Fibroblast of the aortic adventitia (primary cell): ENCODE results near the gene RIN1. TPM values are rescaled to one million over a fixed set of nuclear protein-coding genes. Genes with fewer than 3 reads are reported as not detected.
A peak's percentile ranks its signal among the peaks of the same experiment; 100 is the strongest.

ENCODE experiments used
- DNase-seq: peaks from one replicate; pipeline ENCODE4 v3.0.0-alpha.2; 2010; ENCODE audit warnings: low read depth
- H3K4me3 ChIP-seq: 2 replicates; pipeline ENCODE4 v1.5.1; 2011; ENCODE audit warnings: low read depth, mild to moderate bottlenecking, control low read depth, low read length, moderate library complexity
- CTCF ChIP-seq: IDR thresholded peaks from 2 replicates; pipeline ENCODE4 v1.5.1; 2011; ENCODE audit warnings: mild to moderate bottlenecking, low read length, control low read depth, inconsistent platforms; ENCODE audit not compliant: insufficient read depth
- total RNA-seq: library from RNA; depleted of rRNA; stranded (reverse); fragments of >200 nt; gene quantifications from 2 replicates; pipeline ENCODE4 v1.2.3, GENCODE V29; 2012; ENCODE audit warnings: low replicate concordance

The RIN1 gene
- total RNA-seq, 1 donor: 45.3 TPM

- H3K4me3 ChIP-seq: no peak overlapping the region
- TF ChIP-seq CTCF: no peak
- DNase-seq: no peak
These were observed 42.2 kb downstream of the RIN1 start for GRCh38 chr11:66293777-66294625.

- DNase-seq: no peak
- TF ChIP-seq CTCF: no peak
- no peak overlapping the region for H3K4me3 ChIP-seq
These were observed 42.9 kb downstream of the RIN1 start for GRCh38 chr11:66293352-66293751.

GRCh38 chr11:66292543-66293332 is 43.5 kb downstream of the RIN1 start:
- TF ChIP-seq CTCF: no peak
- no peak for DNase-seq
- no peak overlapping the region for H3K4me3 ChIP-seq

- DNase-seq: no peak
- peak within 1 kb of the TSS; percentile 39 for H3K4me3 ChIP-seq
- no peak for TF ChIP-seq CTCF
These were observed 44.3 kb downstream of the RIN1 start, which contains the start of gene TMEM151A for GRCh38 chr11:66291706-66292542. TSS of gene TMEM151A (plus strand) at chr11:66291894. CDS start at chr11:66292014, 120 bp downstream.

- no peak for DNase-seq
- no peak for TF ChIP-seq CTCF
- no peak overlapping the region for H3K4me3 ChIP-seq
These were observed 44.9 kb downstream of the RIN1 start for GRCh38 chr11:66291303-66291705.

GRCh38 chr11:66290330-66290621 is 46.0 kb downstream of the RIN1 start:
- TF ChIP-seq CTCF: no peak
- H3K4me3 ChIP-seq: no peak overlapping the region
- DNase-seq: no peak
